GM19397 (cell line): Measurements from ENCODE around the gene LYVE1.

Source experiments
- ATAC-seq: cut with Tn5 transposase; IDR thresholded peaks from one replicate; pipeline ENCODE4 v1.9.1; 2021; ENCODE audit warnings: mild to moderate bottlenecking, moderate library complexity; ENCODE audit not compliant: unreplicated experiment

LYVE1 gene

GRCh38 chr11:10561043-10561818 is 7.2 kb downstream of the LYVE1 start:
- no peak for ATAC-seq

DNA sequence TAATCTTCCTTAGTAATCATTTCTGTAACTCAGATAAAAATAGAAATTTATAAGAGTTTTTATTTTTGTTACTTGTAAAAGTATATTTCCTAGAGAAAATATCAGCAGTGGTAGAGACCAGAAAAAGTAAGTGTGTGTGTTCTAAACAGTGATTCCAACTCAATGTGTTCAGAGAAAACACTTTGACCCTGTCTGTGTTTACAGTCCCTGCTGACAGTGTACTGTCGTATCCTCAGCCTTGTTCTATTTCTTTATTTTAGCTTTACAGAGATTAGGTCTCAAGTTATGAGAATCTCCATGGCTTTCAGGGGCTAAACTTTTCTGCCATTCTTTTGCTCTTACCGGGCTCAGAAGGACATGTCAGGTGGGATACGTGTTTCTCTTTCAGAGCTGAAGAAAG is 10.2 kb downstream of the LYVE1 start:
- no peak for ATAC-seq

- no peak for ATAC-seq
Measured at GRCh38 chr11:10556590-10556989, 11.9 kb downstream of the LYVE1 start.

DNA sequence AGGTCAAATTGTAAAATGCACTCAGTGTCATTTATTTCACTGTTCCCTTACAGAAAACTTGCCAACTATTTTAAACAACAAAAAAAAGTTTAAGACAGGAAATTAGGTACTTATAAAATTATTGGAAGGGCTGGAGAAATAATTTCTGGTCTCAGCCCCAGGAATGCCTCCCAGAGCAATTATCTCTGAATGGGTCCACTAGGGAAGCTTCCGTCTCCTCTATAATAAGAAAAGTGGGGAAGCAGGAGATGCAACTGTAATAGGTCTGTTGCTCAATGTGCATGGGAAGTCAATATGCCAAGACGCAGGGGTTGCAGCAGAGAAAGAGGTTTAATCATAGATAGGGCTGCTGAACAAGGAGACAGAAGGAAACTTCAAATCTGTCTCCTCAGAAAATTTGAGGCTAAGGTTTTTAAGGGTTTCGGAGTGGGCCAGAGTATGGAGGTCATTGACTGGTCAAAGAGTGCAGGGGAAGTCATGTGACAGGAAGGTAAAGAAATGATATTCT is 16.6 kb downstream of the LYVE1 start:
- no peak for ATAC-seq

DNA sequence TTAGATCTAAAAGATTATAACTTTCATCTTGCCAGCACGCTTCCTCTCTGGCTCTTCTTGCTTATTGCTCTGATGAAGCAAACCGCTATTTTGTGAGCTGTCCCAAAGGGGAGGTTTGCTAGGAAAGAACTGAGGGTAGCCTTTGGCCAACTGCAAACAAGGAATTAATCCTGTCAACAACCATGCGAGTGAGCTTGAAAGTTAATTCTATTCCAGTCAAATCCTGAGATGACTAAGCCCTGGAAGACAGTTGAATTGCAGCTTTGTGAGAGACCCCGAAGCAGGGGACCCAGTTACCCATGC is 17.2 kb downstream of the LYVE1 start:
- ATAC-seq = no peak

- ATAC-seq = no peak
Measured at GRCh38 chr11:10550503-10551289, 17.8 kb downstream of the LYVE1 start.

- ATAC-seq = no peak
Measured at GRCh38 chr11:10544491-10545465, 23.7 kb downstream of the LYVE1 start.

GRCh38 chr11:10543782-10544181 is 24.7 kb downstream of the LYVE1 start:
- ATAC-seq = no peak

- ATAC-seq = no peak
Measured at GRCh38 chr11:10542776-10543175, 25.7 kb downstream of the LYVE1 start.

DNA sequence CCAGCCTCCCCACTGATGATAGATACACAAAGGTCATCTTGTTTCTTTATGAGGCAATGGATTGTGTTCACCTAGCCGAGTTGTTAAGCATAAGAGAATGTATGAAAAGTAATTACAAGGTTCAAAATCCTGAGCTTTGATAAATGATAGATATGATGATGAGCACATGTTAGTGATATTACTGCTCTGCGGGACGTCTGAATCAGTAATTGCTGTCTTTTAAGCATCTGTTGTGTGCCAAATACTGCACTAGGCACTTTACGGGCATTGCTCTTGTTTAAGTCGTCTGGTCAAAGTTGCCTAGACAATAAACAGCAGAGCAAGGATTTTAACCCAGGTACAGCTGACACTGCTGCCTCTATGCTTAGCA is 26.9 kb downstream of the LYVE1 start:
- no peak for ATAC-seq

DNA sequence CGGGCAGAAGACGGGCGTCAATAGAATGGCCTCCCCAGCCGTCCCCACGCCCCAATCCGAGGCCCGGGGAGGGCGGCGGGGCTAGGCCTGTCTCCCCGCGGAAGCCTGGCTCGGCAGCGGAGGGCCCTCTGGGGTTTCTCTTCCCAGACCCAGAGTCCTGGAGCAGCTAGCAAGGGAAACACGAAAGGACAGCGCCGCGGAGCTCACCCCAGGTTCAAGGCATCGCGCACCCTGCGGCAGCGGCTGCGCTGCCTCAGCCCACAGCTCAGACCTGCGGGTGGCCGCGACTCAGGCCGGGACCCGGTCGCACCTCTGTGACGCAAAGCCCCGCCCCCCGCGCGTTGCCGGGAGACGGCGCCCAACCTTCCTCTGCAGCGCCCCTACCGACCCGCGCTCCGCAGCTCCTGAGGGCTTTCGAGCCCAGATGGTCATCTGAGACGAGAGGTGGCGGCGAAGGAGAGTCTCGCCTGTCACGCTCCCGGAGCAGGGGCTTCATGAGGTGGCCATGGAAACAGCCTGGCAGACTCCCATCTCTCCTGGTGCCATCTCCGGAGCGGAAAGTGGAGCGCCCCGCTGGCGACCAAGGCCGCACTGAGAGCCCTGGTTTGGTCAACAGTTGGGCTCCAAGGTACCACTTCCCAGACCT is 27.4 kb downstream of the LYVE1 start, which contains the start of gene RNF141:
Gene RNF141 (minus strand): TSS at position 273 of the 646 bp plus-strand sequence. CDS start 7,029 bp downstream, outside the sequence.
- ATAC-seq = peak; percentile 99

DNA sequence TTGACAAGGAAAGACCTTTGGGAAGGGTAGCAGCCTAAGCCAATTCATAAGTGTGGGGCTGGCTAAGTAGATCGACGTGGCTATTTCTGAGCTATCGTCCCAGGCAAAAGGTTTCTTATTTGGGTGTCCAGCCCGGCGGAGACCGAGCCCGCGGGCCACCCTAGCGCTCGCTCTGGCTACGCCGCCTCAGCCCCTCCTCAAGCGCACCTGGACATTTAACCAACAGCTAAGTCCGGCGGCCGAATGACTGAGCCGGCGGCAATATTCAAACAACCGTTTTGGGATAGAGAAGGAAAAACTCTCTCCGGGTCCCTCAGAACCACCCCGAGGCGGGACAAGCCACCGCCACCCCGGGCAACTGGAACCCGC is 27.9 kb downstream of the LYVE1 start:
- peak; percentile 16 for ATAC-seq

GRCh38 chr11:10539339-10539738 is 29.1 kb downstream of the LYVE1 start:
- no peak for ATAC-seq

DNA sequence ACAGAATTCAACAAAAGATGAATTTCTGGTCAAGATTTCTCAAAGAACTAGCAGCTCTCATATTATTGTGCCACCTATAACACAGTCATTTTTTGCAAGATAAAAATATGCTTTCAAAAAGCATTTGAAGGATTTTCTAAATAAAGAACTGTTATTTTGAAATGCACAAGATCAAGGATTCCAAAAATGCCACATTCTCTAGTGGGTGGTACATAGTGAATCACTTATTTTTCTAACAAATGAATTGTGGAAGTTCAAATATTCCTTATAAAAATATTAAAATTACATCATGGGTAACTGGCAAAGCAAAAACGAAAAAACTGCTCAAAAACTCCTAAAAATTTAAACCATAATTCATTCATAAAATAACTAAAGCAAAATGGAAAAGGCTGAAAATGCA is 29.5 kb downstream of the LYVE1 start:
- ATAC-seq = no peak

GRCh38 chr11:10537600-10537999 is 30.9 kb downstream of the LYVE1 start:
- ATAC-seq = no peak

GRCh38 chr11:10534316-10534715 is 34.1 kb downstream of the LYVE1 start:
- ATAC-seq = no peak

- no peak for ATAC-seq
Measured at GRCh38 chr11:10533323-10533722, 35.1 kb downstream of the LYVE1 start.

DNA sequence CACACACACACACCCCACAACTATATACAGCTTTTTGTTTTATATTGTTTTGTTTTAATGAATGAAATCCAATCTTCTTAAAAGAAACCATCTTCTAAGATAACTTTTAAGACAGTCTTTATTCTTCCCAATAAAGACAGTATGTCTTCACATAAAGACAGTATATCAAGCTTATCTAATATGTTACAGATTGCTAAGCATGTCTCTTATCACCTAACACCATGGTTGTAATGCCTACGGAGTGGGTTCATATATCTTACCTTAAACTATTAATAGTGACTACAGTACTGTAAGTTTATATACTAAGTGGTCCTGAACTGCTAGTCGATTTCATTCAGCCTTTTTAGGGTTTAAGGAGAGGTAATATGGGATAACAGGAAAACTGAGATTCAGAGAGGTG is 35.9 kb downstream of the LYVE1 start:
- no peak for ATAC-seq

DNA sequence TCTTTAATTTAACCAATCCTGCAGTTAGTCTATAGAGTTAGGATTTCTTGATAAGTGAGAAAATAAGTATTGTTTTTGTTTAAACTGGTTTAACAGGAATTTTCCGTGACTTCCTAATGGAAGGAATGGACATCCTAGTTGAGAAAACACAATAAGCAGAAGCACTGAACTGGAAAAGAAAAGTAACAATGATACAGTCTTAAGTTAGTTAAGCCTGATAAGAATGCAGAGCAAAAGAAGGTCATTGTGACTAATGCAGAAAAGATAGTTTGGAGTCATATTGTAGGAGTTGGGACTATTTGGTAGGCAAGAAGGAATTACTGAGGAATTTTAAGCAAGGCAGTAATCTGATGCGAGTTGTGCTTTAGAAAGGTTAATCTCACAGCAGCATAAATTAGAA is 39.2 kb downstream of the LYVE1 start:
- no peak for ATAC-seq

DNA sequence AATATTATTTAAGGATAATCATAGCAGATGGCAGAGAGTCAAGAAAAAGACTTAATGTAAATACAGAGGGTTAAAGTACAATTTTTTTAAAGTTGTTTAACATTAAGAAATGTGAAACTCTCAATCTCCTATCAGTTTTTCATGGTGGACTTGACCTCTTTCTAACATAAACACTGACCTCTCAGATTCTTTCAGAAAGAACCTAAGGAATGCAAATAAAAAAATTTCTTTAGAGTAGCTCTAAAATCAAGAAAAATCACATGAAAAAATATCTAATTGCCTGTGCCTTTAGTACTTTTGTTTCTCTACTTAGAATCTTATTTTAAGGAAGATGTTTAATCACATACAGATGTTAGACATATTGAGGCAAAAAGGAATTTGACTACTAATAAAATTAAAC is 40.3 kb downstream of the LYVE1 start:
- no peak for ATAC-seq
